Vagina (tissue), 2 donors: Measurements from ENCODE around the gene RABAC1.

ENCODE experiments used
- CTCF ChIP-seq, 3 experiments: fragments of 450-650 bp in 2 of 3; fragments of 200-600 bp in 1 of 3; sonication (generic) in 1 of 3; IDR thresholded peaks; one replicate each; pipeline ENCODE4 v1.5.1; 2017 to 2019; ENCODE audit warnings: antibody characterized with exemption in 3 of 3, mild to moderate bottlenecking in 2 of 3, moderate library complexity in 2 of 3
- POLR2A ChIP-seq, 2 donors: fragments of 450-650 bp; IDR thresholded peaks; one replicate each; pipeline ENCODE4 v1.6.1; 2017; ENCODE audit warnings: antibody characterized with exemption in 2 of 2, mild to moderate bottlenecking in 2 of 2, moderate library complexity in 2 of 2
- POLR2AphosphoS5 ChIP-seq, 2 donors: sonication (generic); formaldehyde crosslinking; IDR thresholded peaks; one replicate each; pipeline ENCODE4 v1.9.0; 2017; ENCODE audit warnings: antibody characterized with exemption in 2 of 2, mild to moderate bottlenecking in 2 of 2, low read depth in 1 of 2; ENCODE audit not compliant: insufficient read depth in 1 of 2

DNA sequence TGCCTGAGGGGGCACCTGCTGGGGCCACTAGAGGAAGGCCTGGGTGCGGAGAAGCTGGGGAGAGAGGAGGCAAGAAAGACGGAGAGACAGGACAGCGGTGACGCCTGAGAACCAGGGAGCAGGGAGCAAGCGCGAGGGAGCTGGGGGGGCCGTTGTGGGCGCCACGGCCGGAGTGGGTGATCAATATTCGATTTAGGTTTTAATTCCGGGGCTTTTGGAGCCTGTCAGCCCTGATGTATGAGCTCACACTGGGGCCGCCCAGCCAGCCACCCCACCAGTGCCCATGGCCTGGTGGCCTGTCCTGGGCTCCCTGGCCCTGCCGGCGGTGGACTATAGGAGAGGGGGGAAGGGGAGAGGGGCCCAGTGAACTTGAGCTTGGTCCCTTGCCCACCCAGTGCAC, 22.2 kb downstream of the RABAC1 start:
- TF ChIP-seq CTCF (IDR thresholded peaks at IDR 0.05), result no peak
- no peak for TF ChIP-seq POLR2A (IDR thresholded peaks at IDR 0.05)
- no peak for TF ChIP-seq POLR2AphosphoS5 (IDR thresholded peaks at IDR 0.05; ENCODE audit: insufficient read depth in 1 of 2, low read depth in 1 of 2)
